ENCODE data around the gene SLC38A8. TPM values are rescaled to one million over a fixed set of nuclear protein-coding genes. Genes with fewer than 3 reads are reported as not detected.

The SLC38A8 gene
- total RNA-seq, 6 donors from 2014 or later, result not detected

- Histone ChIP-seq H3K4me3 (no peak overlapping the region), H3K4me1 (no peaks in the 10 kb centered on the region), H3K27me3 (no peaks in the 10 kb centered on the region), H3K9me3 (no peaks in the 10 kb centered on the region), H3K36me3 (no peaks in the 10 kb centered on the region), H3K27ac (no peak overlapping the region)
- 78 to 84% methylated on average over 4 of the region's 4 CpGs for WGBS, 2 donors
- TF ChIP-seq POLR2AphosphoS5 (IDR thresholded peaks at IDR 0.05), result no peak
- TF ChIP-seq EP300 (IDR thresholded peaks at IDR 0.05), result no peak
- TF ChIP-seq CTCF (IDR thresholded peaks at IDR 0.05), result no peak
- TF ChIP-seq POLR2A (IDR thresholded peaks at IDR 0.05), result no peak
- no peak for ATAC-seq (ENCODE audit: low FRiP score in 2 of 2)
- DNase-seq, result no peak
Observed at GRCh38 chr16:84007520-84007919, 35.1 kb downstream of the SLC38A8 start.

- Histone ChIP-seq H3K36me3 (no peaks in the 10 kb centered on the region), H3K4me3 (no peak overlapping the region), H3K9me3 (no peaks in the 10 kb centered on the region), H3K4me1 (no peaks in the 10 kb centered on the region), H3K27ac (no peak overlapping the region), H3K27me3 (no peaks in the 10 kb centered on the region)
- TF ChIP-seq EP300 (IDR thresholded peaks at IDR 0.05), result no peak
- TF ChIP-seq POLR2A (IDR thresholded peaks at IDR 0.05), result no peak
- no peak for TF ChIP-seq POLR2AphosphoS5 (IDR thresholded peaks at IDR 0.05)
- TF ChIP-seq CTCF (IDR thresholded peaks at IDR 0.05), result no peak
- no peak for ATAC-seq (ENCODE audit: low FRiP score in 2 of 2)
- no peak for DNase-seq
- 69% methylated on average over 4 to 5 of the region's 5 CpGs for WGBS, 2 donors
Observed at GRCh38 chr16:84005391-84005790, 37.2 kb downstream of the SLC38A8 start.

GRCh38 chr16:84004442-84004841 is 38.2 kb downstream of the SLC38A8 start:
- Histone ChIP-seq H3K36me3 (no peaks in the 10 kb centered on the region), H3K9me3 (no peaks in the 10 kb centered on the region), H3K27me3 (no peaks in the 10 kb centered on the region), H3K27ac (no peak overlapping the region), H3K4me1 (no peaks in the 10 kb centered on the region), H3K4me3 (no peak overlapping the region)
- ATAC-seq (ENCODE audit: low FRiP score in 2 of 2) (no peak), DNase-seq (no peak)
- WGBS, 2 donors, result 63 to 77% methylated on average over 5 to 7 of the region's 7 CpGs
- TF ChIP-seq CTCF (IDR thresholded peaks at IDR 0.05) (no peak), EP300 (IDR thresholded peaks at IDR 0.05) (no peak), POLR2A (IDR thresholded peaks at IDR 0.05) (no peak), POLR2AphosphoS5 (IDR thresholded peaks at IDR 0.05) (no peak)

GRCh38 chr16:84003038-84003437 is 39.6 kb downstream of the SLC38A8 start:
- Histone ChIP-seq H3K36me3 (no peaks in the 10 kb centered on the region), H3K4me1 (no peaks in the 10 kb centered on the region), H3K27ac (no peak overlapping the region), H3K4me3 (no peak overlapping the region), H3K9me3 (no peaks in the 10 kb centered on the region), H3K27me3 (no peaks in the 10 kb centered on the region)
- ATAC-seq (ENCODE audit: low FRiP score in 2 of 2) (no peak), DNase-seq (no peak)
- 76 to 78% methylated on average over 7 to 12 of the region's 12 CpGs for WGBS, 2 donors
- no peak for TF ChIP-seq POLR2AphosphoS5 (IDR thresholded peaks at IDR 0.05)
- TF ChIP-seq EP300 (IDR thresholded peaks at IDR 0.05), result no peak
- no peak for TF ChIP-seq POLR2A (IDR thresholded peaks at IDR 0.05)
- no peak for TF ChIP-seq CTCF (IDR thresholded peaks at IDR 0.05)

GRCh38 chr16:84001726-84002125 is 40.9 kb downstream of the SLC38A8 start:
- H3K4me1 ChIP-seq, result no peaks in the 10 kb centered on the region
- H3K27ac ChIP-seq, result no peak overlapping the region
- DNase-seq, result no peak
- H3K4me3 ChIP-seq, result no peak overlapping the region
- no peaks in the 10 kb centered on the region for H3K9me3 ChIP-seq
- 72 to 89% methylated on average over 4 to 6 of the region's 7 CpGs for WGBS, 2 donors
- no peaks in the 10 kb centered on the region for H3K27me3 ChIP-seq
- ATAC-seq (ENCODE audit: low FRiP score in 2 of 2), result no peak
- H3K36me3 ChIP-seq, result no peaks in the 10 kb centered on the region
- TF ChIP-seq POLR2AphosphoS5 (IDR thresholded peaks at IDR 0.05), result no peak
